K562 (cell line): ENCODE results near the gene TFPT. TPM values are rescaled to one million over a fixed set of nuclear protein-coding genes. Genes with fewer than 3 reads are reported as not detected.
A peak's percentile ranks its signal among the peaks of the same experiment; 100 is the strongest.

Source experiments
- MEF2D ChIP-seq: conservative IDR thresholded peaks from 2 replicates; pipeline ENCODE4 v1.6.1; 2016; ENCODE audit warnings: low read depth, missing genetic modification characterization, missing compliant biosample characterization
- PHF8 ChIP-seq: fragments of 200-600 bp; sonication (generic); IDR thresholded peaks from 2 replicates; pipeline ENCODE4 v1.6.1; 2012; ENCODE audit warnings: mixed run types, mild to moderate bottlenecking, inconsistent platforms, low read length, moderate library complexity, borderline replicate concordance
- RHOXF2B ChIP-seq: fragments of 250-450 bp; sonication (Bioruptor Pico); conservative IDR thresholded peaks from 2 replicates; pipeline ENCODE4 v1.5.1; 2021
- TAF7 ChIP-seq: fragments of 450-650 bp; IDR thresholded peaks from 2 replicates; pipeline ENCODE4 v1.6.1; 2016; ENCODE audit warnings: missing genetic modification characterization, missing compliant biosample characterization
- ZNF282 ChIP-seq: sonication (generic); formaldehyde crosslinking; IDR thresholded peaks from 2 replicates; pipeline ENCODE4 v1.8.1; 2023; ENCODE audit warnings: missing genetic modification reagents
- ZNF655 ChIP-seq: fragments of 250-450 bp; sonication (Bioruptor Pico); IDR thresholded peaks from 2 replicates; pipeline ENCODE4 v1.5.0; 2021
- polyA plus RNA-seq, 8 experiments: library from polyadenylated mRNA; depleted of rRNA in 4 of 8; stranded (reverse) in 5 of 8; unstranded in 3 of 8; fragments of >200 nt; fragmentation: Nextera tagmentation in 2 of 8; fragmentation: Illumina TruSeq in 1 of 8; extraction: Ambion mirVana in 2 of 8; extraction: Trizol in 1 of 8; gene quantifications; 2 replicates each; pipeline versions ENCODE4 v1.2.1 to v1.2.3, GENCODE V29; 2011 to 2014; ENCODE audit warnings: inconsistent platforms in 1 of 8, missing spikeins in 1 of 8
- total RNA-seq, 7 experiments: library from RNA; depleted of rRNA in 6 of 7; stranded (reverse); fragments of >200 nt in 6 of 7; fragmentation: Illumina TruSeq in 2 of 7; extraction: Trizol in 2 of 7; gene quantifications; 2 replicates each; pipeline versions ENCODE4 v1.2.1 to v1.2.3, GENCODE V29; 2011 to 2021; ENCODE audit warnings: low replicate concordance in 1 of 7
- TF ChIP-seq, protein P1 (sequence below): sonication (generic); formaldehyde crosslinking; IDR thresholded peaks from 2 replicates; pipeline ENCODE4 v1.8.1; 2023; ENCODE audit warnings: mild to moderate bottlenecking, missing genetic modification reagents
- TF ChIP-seq, protein P2 (sequence below): fragments of 450-650 bp; IDR thresholded peaks from 2 replicates; pipeline ENCODE4 v1.6.1; 2016; ENCODE audit warnings: missing biosample characterization, missing genetic modification characterization
- TF ChIP-seq, protein P3 (sequence below), 2 experiments: fragments of 450-650 bp; IDR thresholded peaks; 2 replicates each; pipeline ENCODE4 v1.6.1; 2016; ENCODE audit warnings: mild to moderate bottlenecking in 2 of 2, borderline replicate concordance in 1 of 2, low read depth in 1 of 2, moderate library complexity in 1 of 2
- TF ChIP-seq, protein P4 (sequence below): fragments of 250-450 bp; sonication (Bioruptor Pico); IDR thresholded peaks from 2 replicates; pipeline ENCODE4 v1.8.0; 2022; ENCODE audit warnings: moderate library complexity, mild to moderate bottlenecking, inconsistent platforms

Gene TFPT
- total and polyA plus RNA-seq, 9 of the 15 experiments (the other 6 are each of a cell fraction or from before 2014, with no cell fraction given), result 0.72 to 16.4 (median 9.2) TPM

- TF ChIP-seq, protein P1, sequence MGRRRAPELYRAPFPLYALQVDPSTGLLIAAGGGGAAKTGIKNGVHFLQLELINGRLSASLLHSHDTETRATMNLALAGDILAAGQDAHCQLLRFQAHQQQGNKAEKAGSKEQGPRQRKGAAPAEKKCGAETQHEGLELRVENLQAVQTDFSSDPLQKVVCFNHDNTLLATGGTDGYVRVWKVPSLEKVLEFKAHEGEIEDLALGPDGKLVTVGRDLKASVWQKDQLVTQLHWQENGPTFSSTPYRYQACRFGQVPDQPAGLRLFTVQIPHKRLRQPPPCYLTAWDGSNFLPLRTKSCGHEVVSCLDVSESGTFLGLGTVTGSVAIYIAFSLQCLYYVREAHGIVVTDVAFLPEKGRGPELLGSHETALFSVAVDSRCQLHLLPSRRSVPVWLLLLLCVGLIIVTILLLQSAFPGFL (CRISPR knock-in tag), result no peak
- TF ChIP-seq ZNF282 (no peak), ZNF655 (CRISPR knock-in tag) (no peak), MEF2D (no peak), PHF8 (peak; percentile 95), RHOXF2B (no peak), TAF7 (tag) (0 out of 2 replicates have a peak, but pooled peaks have one; percentile 49)
- TF ChIP-seq, protein P2, sequence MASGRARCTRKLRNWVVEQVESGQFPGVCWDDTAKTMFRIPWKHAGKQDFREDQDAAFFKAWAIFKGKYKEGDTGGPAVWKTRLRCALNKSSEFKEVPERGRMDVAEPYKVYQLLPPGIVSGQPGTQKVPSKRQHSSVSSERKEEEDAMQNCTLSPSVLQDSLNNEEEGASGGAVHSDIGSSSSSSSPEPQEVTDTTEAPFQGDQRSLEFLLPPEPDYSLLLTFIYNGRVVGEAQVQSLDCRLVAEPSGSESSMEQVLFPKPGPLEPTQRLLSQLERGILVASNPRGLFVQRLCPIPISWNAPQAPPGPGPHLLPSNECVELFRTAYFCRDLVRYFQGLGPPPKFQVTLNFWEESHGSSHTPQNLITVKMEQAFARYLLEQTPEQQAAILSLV, result no peak
- TF ChIP-seq, protein P3, sequence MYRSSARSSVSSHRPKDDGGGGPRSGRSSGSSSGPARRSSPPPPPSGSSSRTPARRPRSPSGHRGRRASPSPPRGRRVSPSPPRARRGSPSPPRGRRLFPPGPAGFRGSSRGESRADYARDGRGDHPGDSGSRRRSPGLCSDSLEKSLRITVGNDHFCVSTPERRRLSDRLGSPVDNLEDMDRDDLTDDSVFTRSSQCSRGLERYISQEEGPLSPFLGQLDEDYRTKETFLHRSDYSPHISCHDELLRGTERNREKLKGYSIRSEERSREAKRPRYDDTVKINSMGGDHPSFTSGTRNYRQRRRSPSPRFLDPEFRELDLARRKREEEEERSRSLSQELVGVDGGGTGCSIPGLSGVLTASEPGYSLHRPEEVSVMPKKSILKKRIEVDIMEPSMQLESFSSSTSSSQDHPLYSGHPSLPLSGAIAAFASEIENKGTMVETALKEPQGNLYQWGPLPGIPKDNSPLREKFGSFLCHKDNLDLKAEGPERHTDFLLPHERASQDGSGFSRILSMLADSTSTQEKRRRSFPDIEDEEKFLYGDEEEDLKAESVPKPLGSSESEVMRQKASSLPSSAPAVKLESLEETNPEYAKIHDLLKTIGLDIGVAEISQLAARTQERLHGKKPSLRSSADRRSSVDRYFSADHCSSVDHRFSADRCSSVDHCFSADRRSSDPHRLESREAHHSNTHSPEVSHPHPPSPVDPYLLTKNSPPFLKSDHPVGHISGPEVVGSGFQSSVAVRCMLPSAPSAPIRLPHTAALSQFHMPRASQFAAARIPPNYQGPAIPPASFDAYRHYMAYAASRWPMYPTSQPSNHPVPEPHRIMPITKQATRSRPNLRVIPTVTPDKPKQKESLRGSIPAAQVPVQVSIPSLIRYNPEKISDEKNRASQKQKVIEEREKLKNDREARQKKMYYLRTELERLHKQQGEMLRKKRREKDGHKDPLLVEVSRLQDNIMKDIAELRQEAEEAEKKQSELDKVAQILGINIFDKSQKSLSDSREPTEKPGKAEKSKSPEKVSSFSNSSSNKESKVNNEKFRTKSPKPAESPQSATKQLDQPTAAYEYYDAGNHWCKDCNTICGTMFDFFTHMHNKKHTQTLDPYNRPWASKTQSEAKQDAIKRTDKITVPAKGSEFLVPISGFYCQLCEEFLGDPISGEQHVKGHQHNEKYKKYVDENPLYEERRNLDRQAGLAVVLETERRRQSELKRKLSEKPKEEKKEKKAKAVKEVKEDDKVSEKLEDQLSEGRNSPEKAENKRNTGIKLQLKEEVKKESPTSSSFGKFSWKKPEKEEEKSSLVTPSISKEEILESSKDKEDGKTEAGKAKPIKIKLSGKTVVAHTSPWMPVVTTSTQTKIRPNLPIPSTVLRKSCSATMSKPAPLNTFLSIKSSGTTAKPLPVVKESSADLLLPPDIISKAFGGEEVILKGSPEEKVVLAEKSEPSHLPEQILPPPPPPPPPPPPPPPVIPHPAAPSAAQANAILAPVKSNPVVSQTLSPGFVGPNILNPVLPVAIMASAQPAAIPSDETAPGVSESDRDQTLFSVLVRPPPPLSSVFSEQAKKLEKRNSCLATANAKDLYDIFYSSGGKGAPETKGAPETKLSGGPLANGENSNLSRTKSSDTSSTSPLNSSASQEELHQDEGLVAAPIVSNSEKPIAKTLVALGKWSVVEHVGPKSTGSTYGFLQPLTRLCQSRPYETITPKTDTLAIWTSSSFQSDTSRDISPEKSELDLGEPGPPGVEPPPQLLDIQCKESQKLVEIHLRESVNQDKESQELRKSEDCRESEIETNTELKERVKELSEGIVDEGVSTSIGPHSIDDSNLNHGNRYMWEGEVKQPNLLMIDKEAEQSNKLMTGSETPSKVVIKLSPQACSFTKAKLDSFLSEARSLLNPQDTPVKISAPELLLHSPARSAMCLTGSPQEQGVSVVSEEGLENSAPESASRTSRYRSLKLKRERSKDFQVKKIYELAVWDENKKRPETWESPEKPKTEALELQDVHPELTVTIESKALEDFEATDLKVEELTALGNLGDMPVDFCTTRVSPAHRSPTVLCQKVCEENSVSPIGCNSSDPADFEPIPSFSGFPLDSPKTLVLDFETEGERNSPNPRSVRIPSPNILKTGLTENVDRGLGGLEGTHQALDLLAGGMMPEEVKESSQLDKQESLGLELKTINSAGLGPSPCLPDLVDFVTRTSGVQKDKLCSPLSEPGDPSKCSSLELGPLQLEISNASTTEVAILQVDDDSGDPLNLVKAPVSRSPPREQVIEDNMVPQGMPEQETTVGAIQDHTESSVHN (IDR thresholded peaks at IDR 0.05; ENCODE audit: borderline replicate concordance in 1 of 2, low read depth in 1 of 2), result no peak
- TF ChIP-seq, protein P4, sequence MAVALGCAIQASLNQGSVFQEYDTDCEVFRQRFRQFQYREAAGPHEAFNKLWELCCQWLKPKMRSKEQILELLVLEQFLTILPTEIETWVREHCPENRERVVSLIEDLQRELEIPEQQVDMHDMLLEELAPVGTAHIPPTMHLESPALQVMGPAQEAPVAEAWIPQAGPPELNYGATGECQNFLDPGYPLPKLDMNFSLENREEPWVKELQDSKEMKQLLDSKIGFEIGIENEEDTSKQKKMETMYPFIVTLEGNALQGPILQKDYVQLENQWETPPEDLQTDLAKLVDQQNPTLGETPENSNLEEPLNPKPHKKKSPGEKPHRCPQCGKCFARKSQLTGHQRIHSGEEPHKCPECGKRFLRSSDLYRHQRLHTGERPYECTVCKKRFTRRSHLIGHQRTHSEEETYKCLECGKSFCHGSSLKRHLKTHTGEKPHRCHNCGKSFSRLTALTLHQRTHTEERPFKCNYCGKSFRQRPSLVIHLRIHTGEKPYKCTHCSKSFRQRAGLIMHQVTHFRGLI (CRISPR knock-in tag), result no peak
These were observed 44.1 kb upstream of the TFPT start, which contains the start of gene LENG1 (continued) for GRCh38 chr19:54159352-54160181.
